GM21381 (cell line): Measurements from ENCODE around the gene ATP2A1.
"Not testable (repeated sequence)": the region's sequence is repeated elsewhere in the genome, so short reads cannot be mapped to it uniquely, and the experiment has no call there.

Experiments
- ATAC-seq: cut with Tn5 transposase; IDR thresholded peaks from one replicate; pipeline ENCODE4 v1.9.1; 2021; ENCODE audit warnings: mild to moderate bottlenecking, moderate library complexity; ENCODE audit not compliant: unreplicated experiment

The ATP2A1 gene

GRCh38 chr16:28858421-28858820, 19.9 kb upstream of the ATP2A1 start:
- no peak for ATAC-seq

GRCh38 chr16:28859326-28859725, 19.0 kb upstream of the ATP2A1 start:
- no peak for ATAC-seq

- ATAC-seq = peak; percentile 4
These were observed 14.1 kb upstream of the ATP2A1 start for GRCh38 chr16:28863929-28864793.

GRCh38 chr16:28865001-28865688, 13.1 kb upstream of the ATP2A1 start:
- ATAC-seq = no peak

- no peak for ATAC-seq
These were observed 12.4 kb upstream of the ATP2A1 start for GRCh38 chr16:28865722-28866453.

GRCh38 chr16:28866454-28866804, 11.9 kb upstream of the ATP2A1 start:
- ATAC-seq = no peak

- no peak for ATAC-seq
These were observed 11.0 kb upstream of the ATP2A1 start for GRCh38 chr16:28867241-28867640.

GRCh38 chr16:28867646-28868045, 10.6 kb upstream of the ATP2A1 start:
- ATAC-seq = not testable (repeated sequence)

- ATAC-seq = no peak
These were observed 9.1 kb upstream of the ATP2A1 start for GRCh38 chr16:28869201-28869600.

GRCh38 chr16:28872952-28873351, 5.3 kb upstream of the ATP2A1 start:
- no peak for ATAC-seq

GRCh38 chr16:28873543-28874201, 4.6 kb upstream of the ATP2A1 start:
- ATAC-seq = no peak

GRCh38 chr16:28874406-28874805, 3.9 kb upstream of the ATP2A1 start:
- ATAC-seq = no peak

- no peak for ATAC-seq
These were observed 2.9 kb upstream of the ATP2A1 start for GRCh38 chr16:28875134-28876018.

- ATAC-seq = no peak
These were observed 2.1 kb upstream of the ATP2A1 start for GRCh38 chr16:28876019-28876659.

- ATAC-seq = no peak
These were observed 1.2 kb upstream of the ATP2A1 start for GRCh38 chr16:28876973-28877654.

- ATAC-seq = no peak
These were observed 660 bp upstream of the ATP2A1 start for GRCh38 chr16:28877655-28878000.

GRCh38 chr16:28879261-28879840, 1.1 kb downstream of the ATP2A1 start:
- peak; percentile 30 for ATAC-seq

GRCh38 chr16:28879841-28880588, 1.7 kb downstream of the ATP2A1 start:
- peak; percentile 89 for ATAC-seq
